Activated B cell treated with CpG ODN at 0.5 μM for 24 hours (primary cell): ENCODE results near the gene ENOX1. TPM values are rescaled to one million over a fixed set of nuclear protein-coding genes. Genes with fewer than 3 reads are reported as not detected.

Experiments
- ATAC-seq: fragments of 200-7000 bp; cut with Tn5 transposase; one replicate; pipeline ENCODE4 v1.10.0; 2021; ENCODE audit warnings: low read depth, mild to moderate bottlenecking, moderate library complexity
- CTCF ChIA-PET: fragments of 350-600 bp; sonication (Branson Sonifier 250); formaldehyde crosslinking; loops from one replicate; lab custom pipeline; 2021; ENCODE audit warnings: antibody characterized with exemption; lab: Charles Lee
- POLR2A ChIA-PET: fragments of 350-600 bp; sonication (Branson Sonifier 250); formaldehyde crosslinking; loops from one replicate; lab custom pipeline; 2021; ENCODE audit warnings: antibody characterized with exemption; lab: Charles Lee
- DNase-seq: peaks from one replicate; pipeline ENCODE4 v3.0.0; 2022
- H3K27ac Mint-ChIP-seq: one replicate; pipeline ENCODE4 v1.8.0; 2020; ENCODE audit warnings: mixed read lengths
- H3K27me3 Mint-ChIP-seq: one replicate; pipeline ENCODE4 v1.8.0; 2021; ENCODE audit warnings: mixed read lengths
- H3K36me3 Mint-ChIP-seq: one replicate; pipeline ENCODE4 v1.8.0; 2021; ENCODE audit warnings: low read depth, mixed read lengths
- H3K4me1 Mint-ChIP-seq: one replicate; pipeline ENCODE4 v1.8.0; 2021; ENCODE audit warnings: mixed read lengths
- H3K4me3 Mint-ChIP-seq: one replicate; pipeline ENCODE4 v1.8.0; 2020; ENCODE audit warnings: mild to moderate bottlenecking, mixed read lengths
- H3K9me3 Mint-ChIP-seq: one replicate; pipeline ENCODE4 v1.8.0; 2020; ENCODE audit warnings: mixed read lengths
- intact Hi-C: fragments of 100-400 bp; cut with micrococcal nuclease; formaldehyde crosslinking; loops from one replicate; pipeline ENCODE4 v1.15.1; 2024
- total RNA-seq: library from RNA; stranded (reverse); gene quantifications from 2 replicates; pipeline ENCODE4 v1.2.3, GENCODE V29; 2022
- TF ChIP-seq, protein P1 (sequence below): fragments of 200-600 bp; IDR thresholded peaks from one replicate; pipeline ENCODE4 v1.8.0; 2022; ENCODE audit warnings: antibody characterized with exemption, mild to moderate bottlenecking

ENOX1 gene
- total RNA-seq, 1 donor from 2014 or later, result not detected

DNA sequence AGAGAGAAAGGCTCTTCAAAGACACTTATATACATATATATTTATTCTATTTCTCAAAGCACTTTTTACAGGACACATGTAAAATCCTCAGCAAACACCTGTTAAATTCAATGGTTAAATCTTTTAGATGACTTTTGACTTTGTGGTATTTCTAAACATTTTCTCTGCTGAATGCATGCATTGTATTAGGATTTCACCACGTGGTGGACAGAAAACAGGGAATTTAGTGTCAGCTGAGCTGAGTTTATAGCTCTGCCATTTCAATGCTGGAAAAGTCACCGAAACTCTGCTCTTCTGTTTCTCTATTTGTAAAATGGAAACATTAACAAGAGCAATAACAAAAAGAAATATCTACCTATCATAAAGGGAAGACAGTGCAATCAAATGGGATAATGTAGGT is 375.6 kb downstream of the ENOX1 start:
- TF ChIP-seq, protein P1, sequence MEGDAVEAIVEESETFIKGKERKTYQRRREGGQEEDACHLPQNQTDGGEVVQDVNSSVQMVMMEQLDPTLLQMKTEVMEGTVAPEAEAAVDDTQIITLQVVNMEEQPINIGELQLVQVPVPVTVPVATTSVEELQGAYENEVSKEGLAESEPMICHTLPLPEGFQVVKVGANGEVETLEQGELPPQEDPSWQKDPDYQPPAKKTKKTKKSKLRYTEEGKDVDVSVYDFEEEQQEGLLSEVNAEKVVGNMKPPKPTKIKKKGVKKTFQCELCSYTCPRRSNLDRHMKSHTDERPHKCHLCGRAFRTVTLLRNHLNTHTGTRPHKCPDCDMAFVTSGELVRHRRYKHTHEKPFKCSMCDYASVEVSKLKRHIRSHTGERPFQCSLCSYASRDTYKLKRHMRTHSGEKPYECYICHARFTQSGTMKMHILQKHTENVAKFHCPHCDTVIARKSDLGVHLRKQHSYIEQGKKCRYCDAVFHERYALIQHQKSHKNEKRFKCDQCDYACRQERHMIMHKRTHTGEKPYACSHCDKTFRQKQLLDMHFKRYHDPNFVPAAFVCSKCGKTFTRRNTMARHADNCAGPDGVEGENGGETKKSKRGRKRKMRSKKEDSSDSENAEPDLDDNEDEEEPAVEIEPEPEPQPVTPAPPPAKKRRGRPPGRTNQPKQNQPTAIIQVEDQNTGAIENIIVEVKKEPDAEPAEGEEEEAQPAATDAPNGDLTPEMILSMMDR, result no peak
- DNase-seq (no peak), ATAC-seq (no peak)
- POLR2A ChIA-PET, result no interaction called here
- intact Hi-C loops, result no loop called here
- Mint-ChIP-seq H3K27me3 (peaks cover 8% of the 10 kb centered on the region), H3K9me3 (no peaks in the 10 kb centered on the region), H3K4me3 (no peak overlapping the region), H3K4me1 (no peaks in the 10 kb centered on the region), H3K27ac (no peak overlapping the region), H3K36me3 (no peaks in the 10 kb centered on the region)
- CTCF ChIA-PET, result no interaction called here

DNA sequence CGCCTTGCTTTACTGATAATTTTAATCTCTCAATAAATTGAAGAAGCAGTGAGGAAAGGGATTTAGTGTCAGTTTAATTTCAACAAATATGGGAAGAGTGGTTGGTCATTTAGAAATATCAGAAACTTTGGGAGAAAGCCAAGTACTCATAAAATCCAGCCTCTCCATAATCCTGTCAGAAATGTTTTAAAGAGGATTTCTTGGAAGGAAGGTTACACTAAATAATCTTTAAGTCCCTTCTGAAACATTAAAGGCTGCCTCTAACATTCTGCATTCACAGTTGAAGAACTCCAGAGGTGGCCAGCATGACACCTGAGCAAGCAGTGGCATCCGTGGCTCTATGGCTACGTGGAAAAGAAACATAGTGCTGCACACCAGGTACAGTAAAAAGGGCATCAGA is 378.5 kb downstream of the ENOX1 start:
- intact Hi-C loops, result no loop called here
- Mint-ChIP-seq H3K9me3 (no peaks in the 10 kb centered on the region), H3K4me1 (no peaks in the 10 kb centered on the region), H3K4me3 (no peak overlapping the region), H3K27me3 (peaks cover 12% of the 10 kb centered on the region), H3K27ac (no peak overlapping the region), H3K36me3 (no peaks in the 10 kb centered on the region)
- ATAC-seq, result no peak
- ChIA-PET CTCF (no interaction called here), POLR2A (no interaction called here)
- TF ChIP-seq, protein P1, result no peak
- DNase-seq, result no peak

DNA sequence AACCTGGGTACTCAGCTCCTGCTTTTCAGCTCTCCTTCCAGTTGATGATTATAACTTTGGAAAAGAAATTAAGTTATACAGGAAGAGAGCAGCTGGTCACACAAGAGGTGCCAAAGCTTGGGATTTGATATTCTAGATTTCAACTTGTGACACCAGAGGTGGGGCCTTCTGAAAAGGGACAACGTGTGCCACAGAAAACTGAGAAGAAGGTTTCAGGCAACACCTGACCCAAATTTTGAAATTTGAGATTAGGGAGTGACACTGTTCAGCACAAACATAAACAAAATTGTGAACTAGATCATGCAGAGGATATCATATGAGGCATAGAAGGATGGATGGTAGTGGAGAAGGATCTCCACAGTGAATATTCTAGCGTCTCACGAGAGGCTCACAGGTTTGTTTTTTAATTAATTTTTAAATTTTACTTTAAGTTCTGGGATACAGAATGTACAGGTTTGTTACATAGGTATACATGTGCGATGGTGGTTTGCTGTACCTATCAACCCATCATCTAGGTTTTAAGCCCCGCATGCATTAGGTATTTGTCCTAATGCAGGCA is 379.7 kb downstream of the ENOX1 start:
- no peak overlapping the region for H3K4me3 Mint-ChIP-seq
- H3K9me3 Mint-ChIP-seq, result no peaks in the 10 kb centered on the region
- intact Hi-C loops, result no loop called here
- H3K27me3 Mint-ChIP-seq, result peaks cover 12% of the 10 kb centered on the region
- no peaks in the 10 kb centered on the region for H3K4me1 Mint-ChIP-seq
- H3K36me3 Mint-ChIP-seq, result no peaks in the 10 kb centered on the region
- no peak overlapping the region for H3K27ac Mint-ChIP-seq
- TF ChIP-seq, protein P1, result no peak
- CTCF ChIA-PET, result no interaction called here
- POLR2A ChIA-PET, result no interaction called here
- DNase-seq (no peak), ATAC-seq (no peak)

DNA sequence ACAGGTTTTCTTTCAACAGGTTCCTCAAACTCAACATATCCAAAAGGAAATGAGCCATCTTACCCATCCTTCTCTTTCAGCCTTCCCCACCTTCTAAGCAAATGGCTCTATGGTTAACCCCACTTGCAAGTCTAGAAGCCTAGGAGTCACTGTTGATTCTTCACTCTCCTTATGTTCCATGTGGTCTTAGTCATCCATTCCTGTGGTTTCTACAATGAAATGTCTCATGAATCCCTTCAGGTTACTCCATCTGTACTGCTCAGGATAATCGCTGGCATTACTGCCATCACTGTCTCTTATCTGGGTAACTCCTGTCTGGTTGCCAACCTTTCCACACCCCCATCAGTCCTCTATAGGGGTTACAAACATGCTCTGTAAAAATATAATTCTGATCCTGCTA is 381.3 kb downstream of the ENOX1 start:
- no peaks in the 10 kb centered on the region for H3K9me3 Mint-ChIP-seq
- H3K36me3 Mint-ChIP-seq, result no peaks in the 10 kb centered on the region
- ChIA-PET POLR2A (no interaction called here), CTCF (no interaction called here)
- TF ChIP-seq, protein P1, result no peak
- H3K4me1 Mint-ChIP-seq, result no peaks in the 10 kb centered on the region
- peaks cover 9% of the 10 kb centered on the region for H3K27me3 Mint-ChIP-seq
- intact Hi-C loops, result no loop called here
- ATAC-seq (no peak), DNase-seq (no peak)
- H3K27ac Mint-ChIP-seq, result no peak overlapping the region
- H3K4me3 Mint-ChIP-seq, result no peak overlapping the region

DNA sequence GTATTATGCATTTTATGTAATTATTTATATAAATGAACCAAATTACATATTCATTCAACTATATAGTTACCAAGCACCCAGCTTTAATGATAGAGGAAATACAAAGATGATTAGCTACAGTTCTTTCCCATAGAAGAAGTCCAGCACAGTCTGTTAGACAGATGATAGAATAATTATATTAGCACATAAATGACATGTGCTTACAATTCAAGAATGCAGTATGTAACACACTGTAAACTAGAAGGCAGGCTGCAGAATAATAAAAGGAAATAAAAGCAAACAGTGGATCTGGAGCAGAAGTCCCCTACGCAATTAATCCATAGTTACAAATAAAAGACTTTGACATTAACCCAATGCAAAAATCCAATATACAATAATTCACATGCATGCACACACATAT is 384.4 kb downstream of the ENOX1 start:
- no peak overlapping the region for H3K27ac Mint-ChIP-seq
- no peaks in the 10 kb centered on the region for H3K9me3 Mint-ChIP-seq
- DNase-seq (no peak), ATAC-seq (no peak)
- no peak overlapping the region for H3K4me3 Mint-ChIP-seq
- ChIA-PET POLR2A (no interaction called here), CTCF (no interaction called here)
- no peaks in the 10 kb centered on the region for H3K36me3 Mint-ChIP-seq
- TF ChIP-seq, protein P1, result no peak
- intact Hi-C loops, result no loop called here
- peaks cover 6% of the 10 kb centered on the region for H3K27me3 Mint-ChIP-seq
- H3K4me1 Mint-ChIP-seq, result no peaks in the 10 kb centered on the region
